CD4-positive, alpha-beta T cell treated with Interleukin-1 beta for 1 hour (primary cell): ENCODE measurements around the gene MSRB3.

Source experiments
- DNase-seq, 2 donors: peaks; one replicate each; pipeline ENCODE4 v3.0.0-alpha.2; 2020 to 2022

MSRB3 gene

GRCh38 chr12:65501093-65501621 is 222.7 kb downstream of the MSRB3 start:
- no peak for DNase-seq

GRCh38 chr12:65501935-65502334 is 223.5 kb downstream of the MSRB3 start:
- DNase-seq: no peak

- DNase-seq: no peak
Observed at GRCh38 chr12:65504417-65504816, 225.9 kb downstream of the MSRB3 start.

- no peak for DNase-seq
Observed at GRCh38 chr12:65505386-65506121, 227.1 kb downstream of the MSRB3 start.

GRCh38 chr12:65508276-65509035 is 230.0 kb downstream of the MSRB3 start:
- DNase-seq: no peak

- no peak for DNase-seq
Observed at GRCh38 chr12:65510007-65510406, 231.5 kb downstream of the MSRB3 start.

- no peak for DNase-seq
Observed at GRCh38 chr12:65510584-65511050, 232.1 kb downstream of the MSRB3 start.

- DNase-seq: no peak
Observed at GRCh38 chr12:65511134-65511834, 232.8 kb downstream of the MSRB3 start.

- no peak for DNase-seq
Observed at GRCh38 chr12:65511912-65512311, 233.4 kb downstream of the MSRB3 start.
